CD14-positive monocyte (primary cell): Measurements from ENCODE around the gene EFL1. TPM values are rescaled to one million over a fixed set of nuclear protein-coding genes. Genes with fewer than 3 reads are reported as not detected.
A peak's percentile ranks its signal among the peaks of the same experiment; 100 is the strongest.

Experiments
- DNase-seq, 3 donors: peaks; one replicate each; pipeline ENCODE4 v3.0.0-alpha.2; 2011 to 2022
- H2AFZ ChIP-seq: 2 replicates; pipeline ENCODE4 v1.6.0; 2012; ENCODE audit warnings: mild to moderate bottlenecking, low read depth, low read length, inconsistent platforms; ENCODE audit not compliant: insufficient read depth, poor library complexity, severe bottlenecking
- H3K27ac ChIP-seq, 2 donors: 1 replicate in 1 of 2; 2 replicates in 1 of 2; pipeline ENCODE4 v1.5.1; 2012 to 2013; ENCODE audit warnings: low read length in 2 of 2, control low read depth in 1 of 2, inconsistent platforms in 1 of 2, low read depth in 1 of 2, mild to moderate bottlenecking in 1 of 2
- H3K27me3 ChIP-seq, 2 donors: one replicate each; pipeline versions ENCODE4 v1.6.0 to v1.6.1; 2011 to 2013; ENCODE audit warnings: low read length in 2 of 2; ENCODE audit not compliant: control insufficient read depth in 2 of 2, insufficient read depth in 2 of 2
- H3K36me3 ChIP-seq, 2 donors: replicated peaks in 1 of 2; 1 replicate in 1 of 2; 2 replicates in 1 of 2; pipeline versions ENCODE4 v1.5.1 to v1.6.1; 2012 to 2013; ENCODE audit warnings: low read length in 2 of 2, control low read depth in 1 of 2, inconsistent platforms in 1 of 2, mild to moderate bottlenecking in 1 of 2; ENCODE audit not compliant: insufficient read depth in 2 of 2, control insufficient read depth in 1 of 2
- H3K4me1 ChIP-seq, 2 donors: 1 replicate in 1 of 2; 2 replicates in 1 of 2; pipeline versions ENCODE4 v1.5.1 to v1.6.1; 2012 to 2013; ENCODE audit warnings: low read length in 2 of 2, control low read depth in 1 of 2, inconsistent platforms in 1 of 2, mild to moderate bottlenecking in 1 of 2, moderate library complexity in 1 of 2; ENCODE audit not compliant: insufficient read depth in 2 of 2, control insufficient read depth in 1 of 2
- H3K4me2 ChIP-seq: replicated peaks from 2 replicates; pipeline ENCODE3; 2012; ENCODE audit warnings: low read length, moderate library complexity, mild to moderate bottlenecking; ENCODE audit not compliant: poor library complexity, severe bottlenecking; ENCODE audit errors: extremely low read depth
- H3K4me3 ChIP-seq, 3 experiments: fragments of 200-600 bp in 1 of 3; sonication (generic) in 1 of 3; replicated peaks in 1 of 3; 1 replicate in 2 of 3; 2 replicates in 1 of 3; pipeline ENCODE4 v1.5.1; 2011 to 2013; ENCODE audit warnings: low read length in 3 of 3, mild to moderate bottlenecking in 3 of 3, control low read depth in 2 of 3, low read depth in 2 of 3, inconsistent platforms in 1 of 3, moderate library complexity in 1 of 3
- H3K79me2 ChIP-seq: 2 replicates; pipeline ENCODE4 v1.6.0; 2012; ENCODE audit warnings: mild to moderate bottlenecking, control low read depth, inconsistent platforms, low read length, moderate library complexity; ENCODE audit not compliant: insufficient read depth
- H3K9ac ChIP-seq: 2 replicates; pipeline ENCODE4 v1.6.0; 2017; ENCODE audit warnings: low read length, mild to moderate bottlenecking; ENCODE audit not compliant: insufficient read depth, poor library complexity, severe bottlenecking
- H3K9me3 ChIP-seq, 2 donors: replicated peaks in 1 of 2; 1 replicate in 1 of 2; 2 replicates in 1 of 2; pipeline versions ENCODE4 v1.5.1 to v1.6.1; 2012 to 2013; ENCODE audit warnings: low read length in 2 of 2, control low read depth in 1 of 2; ENCODE audit not compliant: control insufficient read depth in 1 of 2, insufficient read depth in 1 of 2
- H4K20me1 ChIP-seq: 2 replicates; pipeline ENCODE4 v1.6.0; 2012; ENCODE audit warnings: mild to moderate bottlenecking, low read length, control low read depth, moderate library complexity; ENCODE audit not compliant: insufficient read depth
- H3K27ac Mint-ChIP-seq, 7 donors: one replicate each; pipeline ENCODE4 v1.8.0; 2020; ENCODE audit warnings: mild to moderate bottlenecking in 7 of 7, mixed read lengths in 7 of 7, moderate library complexity in 6 of 7, inconsistent platforms in 2 of 7
- H3K27me3 Mint-ChIP-seq, 3 donors: one replicate each; pipeline ENCODE4 v1.8.0; 2021 to 2022; ENCODE audit warnings: low read depth in 3 of 3, mild to moderate bottlenecking in 3 of 3, mixed read lengths in 3 of 3, moderate library complexity in 3 of 3, inconsistent platforms in 1 of 3
- H3K36me3 Mint-ChIP-seq, 2 donors: one replicate each; pipeline ENCODE4 v1.8.0; 2020; ENCODE audit warnings: mixed read lengths in 2 of 2, inconsistent platforms in 1 of 2, mild to moderate bottlenecking in 1 of 2
- H3K4me1 Mint-ChIP-seq: one replicate; pipeline ENCODE4 v1.8.0; 2020; ENCODE audit warnings: mild to moderate bottlenecking, mixed read lengths
- H3K4me3 Mint-ChIP-seq, 2 donors: one replicate each; pipeline ENCODE4 v1.8.0; 2020; ENCODE audit warnings: mild to moderate bottlenecking in 2 of 2, mixed read lengths in 2 of 2, moderate library complexity in 1 of 2
- H3K9me3 Mint-ChIP-seq, 7 donors: one replicate each; pipeline ENCODE4 v1.8.0; 2020 to 2022; ENCODE audit warnings: mixed read lengths in 7 of 7, mild to moderate bottlenecking in 6 of 7, moderate library complexity in 6 of 7, inconsistent platforms in 2 of 7
- CTCF ChIP-seq: fragments of 200-600 bp; IDR thresholded peaks from one replicate; pipeline ENCODE4 v1.8.0; 2022; ENCODE audit warnings: antibody characterized with exemption, mild to moderate bottlenecking
- WGBS: methylation state at CpG from one replicate; pipeline ENCODE4 v1.1.5; 2013; ENCODE audit warnings: missing lambda C conversion rate; ENCODE audit not compliant: insufficient coverage; 5-methylcytosine and 5-hydroxymethylcytosine counted together
- intact Hi-C, 2 donors: fragments of 100-400 bp; cut with micrococcal nuclease; formaldehyde crosslinking; loops; one replicate each; pipeline versions ENCODE4 v1.15.0 to v1.15.1; 2023
- polyA plus RNA-seq, 3 donors: library from polyadenylated mRNA; depleted of rRNA in 1 of 3; unstranded in 2 of 3; stranded (reverse) in 1 of 3; fragments of 300-500 nt in 2 of 3; fragments of >200 nt in 1 of 3; fragmentation: Illumina TruSeq in 2 of 3; gene quantifications; 1 replicate in 2 of 3; 2 replicates in 1 of 3; pipeline ENCODE4 v1.2.3, GENCODE V29; 2012 to 2021

Gene EFL1
- polyA plus RNA-seq, 3 donors, result 5.2 to 10.0 (median 7.1) TPM

- H3K27ac ChIP-seq, result no peak overlapping the region
- H3K9me3 Mint-ChIP-seq, result peaks cover 0 to 3% (median 0%) of the 10 kb centered on the region in 7 donors
- H3K79me2 ChIP-seq, result no peaks in the 10 kb centered on the region
- no peaks in the 10 kb centered on the region for H3K9me3 ChIP-seq
- no peaks in the 10 kb centered on the region for H3K36me3 ChIP-seq
- H3K9ac ChIP-seq, result no peak overlapping the region
- no peak for TF ChIP-seq CTCF
- H3K4me3 ChIP-seq, result no peak overlapping the region
- DNase-seq, result no peak
- H3K4me1 Mint-ChIP-seq, result peaks cover 4% of the 10 kb centered on the region
- no peaks in the 10 kb centered on the region for H3K4me1 ChIP-seq
- no peaks in the 10 kb centered on the region for H4K20me1 ChIP-seq
- H3K27me3 ChIP-seq, result no peaks in the 10 kb centered on the region
- no peak overlapping the region for H2AFZ ChIP-seq
- H3K27me3 Mint-ChIP-seq, result peaks cover 0 to 4% (median 3%) of the 10 kb centered on the region in 3 donors
- H3K27ac Mint-ChIP-seq, result no peak overlapping the region
- no peaks in the 10 kb centered on the region for H3K36me3 Mint-ChIP-seq
- H3K4me2 ChIP-seq, result no peak overlapping the region
- H3K4me3 Mint-ChIP-seq, result no peak overlapping the region
- intact Hi-C loops, result no loop called here
- 94% methylated on average over 2 of the region's 5 CpGs for WGBS
These were observed 152.4 kb downstream of the EFL1 start for GRCh38 chr15:82110144-82110543.

- H3K27ac Mint-ChIP-seq, result peak overlapping the region in 1 of 7 donors; percentile 32
These were observed 153.9 kb downstream of the EFL1 start for GRCh38 chr15:82108489-82109078.

More at GRCh38 chr15:82108489-82109078, 153.9 kb downstream of the EFL1 start:
- no peaks in the 10 kb centered on the region for H4K20me1 ChIP-seq
- H3K27ac ChIP-seq, result no peak overlapping the region
- H2AFZ ChIP-seq, result no peak overlapping the region
- intact Hi-C loops, result loop anchor here in 1 of 2 donors (5.0 kb wide), 1 partner anchor 89 kb away; no protein-coding TSS in a partner anchor
- TF ChIP-seq CTCF, result peak; percentile 84
- 33% methylated on average over 4 of the region's 9 CpGs for WGBS
- peaks cover 4% of the 10 kb centered on the region for H3K4me1 Mint-ChIP-seq
- no peak overlapping the region for H3K4me2 ChIP-seq
- no peaks in the 10 kb centered on the region for H3K79me2 ChIP-seq
- no peak overlapping the region for H3K4me3 ChIP-seq
- H3K36me3 Mint-ChIP-seq, result no peaks in the 10 kb centered on the region
- no peaks in the 10 kb centered on the region for H3K36me3 ChIP-seq
- H3K27me3 Mint-ChIP-seq, result peaks cover 0 to 4% (median 1%) of the 10 kb centered on the region in 3 donors
- H3K4me1 ChIP-seq, result no peaks in the 10 kb centered on the region
- no peaks in the 10 kb centered on the region for H3K27me3 ChIP-seq
- H3K4me3 Mint-ChIP-seq, result no peak overlapping the region
- no peaks in the 10 kb centered on the region for H3K9me3 Mint-ChIP-seq
- DNase-seq, result peak in 2 of 3 donors; percentile 11 to 30
- H3K9me3 ChIP-seq, result no peaks in the 10 kb centered on the region
- H3K9ac ChIP-seq, result no peak overlapping the region
